ENCODE results near the gene SLC26A4.
A peak's percentile ranks its signal among the peaks of the same experiment; 100 is the strongest.

The SLC26A4 gene

DNA sequence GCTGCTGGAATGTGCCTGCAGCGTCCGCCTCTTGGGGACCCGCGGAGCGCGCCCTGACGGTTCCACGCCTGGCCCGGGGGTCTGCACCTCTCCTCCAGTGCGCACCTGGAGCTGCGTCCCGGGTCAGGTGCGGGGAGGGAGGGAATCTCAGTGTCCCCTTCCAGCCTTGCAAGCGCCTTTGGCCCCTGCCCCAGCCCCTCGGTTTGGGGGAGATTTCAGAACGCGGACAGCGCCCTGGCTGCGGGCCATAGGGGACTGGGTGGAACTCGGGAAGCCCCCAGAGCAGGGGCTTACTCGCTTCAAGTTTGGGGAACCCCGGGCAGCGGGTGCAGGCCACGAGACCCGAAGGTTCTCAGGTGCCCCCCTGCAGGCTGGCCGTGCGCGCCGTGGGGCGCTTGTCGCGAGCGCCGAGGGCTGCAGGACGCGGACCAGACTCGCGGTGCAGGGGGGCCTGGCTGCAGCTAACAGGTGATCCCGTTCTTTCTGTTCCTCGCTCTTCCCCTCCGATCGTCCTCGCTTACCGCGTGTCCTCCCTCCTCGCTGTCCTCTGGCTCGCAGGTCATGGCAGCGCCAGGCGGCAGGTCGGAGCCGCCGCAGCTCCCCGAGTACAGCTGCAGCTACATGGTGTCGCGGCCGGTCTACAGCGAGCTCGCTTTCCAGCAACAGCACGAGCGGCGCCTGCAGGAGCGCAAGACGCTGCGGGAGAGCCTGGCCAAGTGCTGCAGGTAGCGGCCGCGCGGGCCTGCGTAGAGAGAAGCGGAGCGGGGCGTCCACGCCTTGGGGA, 645 bp downstream of the SLC26A4 start:
- no peaks in the 10 kb centered on the region for H3K79me2 ChIP-seq
- H3K36me3 ChIP-seq (ENCODE audit: control insufficient read depth, insufficient read depth, low read length), result no peaks in the 10 kb centered on the region
- H3K4me1 ChIP-seq, result no peaks in the 10 kb centered on the region
- H3K4me2 ChIP-seq (ENCODE audit: low read length), result peak overlapping the region; percentile 79
- peak overlapping the region; percentile 54 for H3K4me3 ChIP-seq (ENCODE audit: low read depth, low read length)
- no peaks in the 10 kb centered on the region for H3K9me3 ChIP-seq (ENCODE audit: control insufficient read depth, low read length)
- TF ChIP-seq, protein P1, sequence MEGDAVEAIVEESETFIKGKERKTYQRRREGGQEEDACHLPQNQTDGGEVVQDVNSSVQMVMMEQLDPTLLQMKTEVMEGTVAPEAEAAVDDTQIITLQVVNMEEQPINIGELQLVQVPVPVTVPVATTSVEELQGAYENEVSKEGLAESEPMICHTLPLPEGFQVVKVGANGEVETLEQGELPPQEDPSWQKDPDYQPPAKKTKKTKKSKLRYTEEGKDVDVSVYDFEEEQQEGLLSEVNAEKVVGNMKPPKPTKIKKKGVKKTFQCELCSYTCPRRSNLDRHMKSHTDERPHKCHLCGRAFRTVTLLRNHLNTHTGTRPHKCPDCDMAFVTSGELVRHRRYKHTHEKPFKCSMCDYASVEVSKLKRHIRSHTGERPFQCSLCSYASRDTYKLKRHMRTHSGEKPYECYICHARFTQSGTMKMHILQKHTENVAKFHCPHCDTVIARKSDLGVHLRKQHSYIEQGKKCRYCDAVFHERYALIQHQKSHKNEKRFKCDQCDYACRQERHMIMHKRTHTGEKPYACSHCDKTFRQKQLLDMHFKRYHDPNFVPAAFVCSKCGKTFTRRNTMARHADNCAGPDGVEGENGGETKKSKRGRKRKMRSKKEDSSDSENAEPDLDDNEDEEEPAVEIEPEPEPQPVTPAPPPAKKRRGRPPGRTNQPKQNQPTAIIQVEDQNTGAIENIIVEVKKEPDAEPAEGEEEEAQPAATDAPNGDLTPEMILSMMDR (IDR thresholded peaks at IDR 0.05), result peak; percentile 20
- no peak overlapping the region for H3K9ac ChIP-seq
- peak overlapping the region; percentile 83 for H2AFZ ChIP-seq
- H3K27me3 ChIP-seq (ENCODE audit: control insufficient read depth, insufficient read depth, low read length), result no peaks in the 10 kb centered on the region
- H3K27ac ChIP-seq, result no peak overlapping the region

DNA sequence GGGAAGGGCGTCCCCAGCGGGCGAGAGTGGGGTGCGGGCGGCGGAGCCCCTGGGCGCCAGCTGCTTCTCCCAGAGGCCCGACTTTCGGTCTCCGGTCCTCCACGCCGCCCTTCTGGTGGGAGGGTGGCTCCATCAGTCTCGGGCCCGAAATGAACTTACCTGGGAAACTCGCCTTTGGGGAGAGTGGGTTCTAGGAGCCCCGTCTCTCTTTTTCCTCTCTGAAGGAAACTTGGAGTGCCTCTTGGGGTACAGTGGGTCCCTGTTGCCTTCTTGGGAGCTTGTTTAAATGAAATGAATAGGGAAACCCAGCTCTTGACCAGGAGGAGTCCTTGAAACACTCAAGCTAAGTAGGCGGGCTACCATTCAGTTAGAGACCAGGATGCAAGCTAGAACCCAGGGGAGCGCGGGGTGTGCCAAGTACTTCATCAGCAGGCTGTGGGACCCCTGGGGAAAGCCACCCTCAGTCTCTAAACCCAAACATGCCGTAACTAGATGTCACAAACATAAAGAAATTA, 1.3 kb downstream of the SLC26A4 start:
- TF ChIP-seq, protein P1 (IDR thresholded peaks at IDR 0.05), result no peak
- Histone ChIP-seq H3K27me3 (ENCODE audit: control insufficient read depth, insufficient read depth, low read length) (no peaks in the 10 kb centered on the region), H3K4me1 (no peaks in the 10 kb centered on the region), H3K9me3 (ENCODE audit: control insufficient read depth, low read length) (no peaks in the 10 kb centered on the region), H3K79me2 (no peaks in the 10 kb centered on the region), H3K4me3 (ENCODE audit: low read depth, low read length) (peak overlapping the region; percentile 54), H2AFZ (peak overlapping the region; percentile 83), H3K27ac (no peak overlapping the region), H3K9ac (no peak overlapping the region), H3K4me2 (ENCODE audit: low read length) (peak overlapping the region; percentile 79), H3K36me3 (ENCODE audit: control insufficient read depth, insufficient read depth, low read length) (no peaks in the 10 kb centered on the region)

DNA sequence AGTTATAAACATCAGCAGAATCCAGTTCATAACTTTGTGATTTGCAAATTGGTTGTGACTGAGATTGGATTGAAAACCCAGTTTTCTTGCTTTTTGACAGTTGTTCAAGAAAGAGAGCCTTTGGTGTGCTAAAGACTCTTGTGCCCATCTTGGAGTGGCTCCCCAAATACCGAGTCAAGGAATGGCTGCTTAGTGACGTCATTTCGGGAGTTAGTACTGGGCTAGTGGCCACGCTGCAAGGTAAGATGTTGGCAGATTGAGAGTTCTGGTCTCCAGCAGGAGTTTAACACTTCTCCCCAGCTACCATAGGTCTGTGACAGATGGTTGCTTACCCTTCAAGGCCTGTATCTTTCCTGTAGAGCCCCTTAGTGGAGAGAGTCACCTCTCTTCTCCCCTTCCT, 2.6 kb downstream of the SLC26A4 start:
- Histone ChIP-seq H3K27me3 (ENCODE audit: control insufficient read depth, insufficient read depth, low read length) (no peaks in the 10 kb centered on the region), H3K27ac (no peak overlapping the region), H3K9me3 (ENCODE audit: control insufficient read depth, low read length) (no peaks in the 10 kb centered on the region)

DNA sequence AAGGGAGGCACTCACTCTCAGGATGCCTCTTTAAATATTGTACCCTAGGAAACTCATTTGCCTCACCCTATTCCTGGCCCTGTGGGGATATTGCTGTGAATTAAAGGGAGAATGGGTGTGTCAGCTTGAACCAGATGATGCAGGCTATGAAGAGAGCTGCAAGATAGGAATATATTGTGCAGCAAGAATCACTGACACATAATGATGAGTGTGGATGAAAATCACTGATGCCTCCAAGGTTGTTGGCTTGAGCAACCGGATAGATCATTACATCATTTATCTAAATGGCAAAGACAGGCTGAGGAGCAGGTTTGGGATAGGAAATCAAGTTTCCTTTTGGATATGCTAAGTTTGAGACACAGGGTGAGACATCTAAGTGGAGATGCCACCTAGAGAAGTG, 6.2 kb downstream of the SLC26A4 start:
- Histone ChIP-seq H3K36me3 (ENCODE audit: control insufficient read depth, insufficient read depth, low read length) (no peaks in the 10 kb centered on the region), H3K4me2 (ENCODE audit: low read length) (no peak overlapping the region), H3K27ac (no peak overlapping the region), H3K27me3 (ENCODE audit: control insufficient read depth, insufficient read depth, low read length) (no peaks in the 10 kb centered on the region), H3K4me1 (no peaks in the 10 kb centered on the region), H3K9me3 (ENCODE audit: control insufficient read depth, low read length) (no peaks in the 10 kb centered on the region), H3K4me3 (ENCODE audit: low read depth, low read length) (no peak overlapping the region), H3K79me2 (no peaks in the 10 kb centered on the region), H3K9ac (no peak overlapping the region), H2AFZ (no peak overlapping the region)
- TF ChIP-seq, protein P1 (IDR thresholded peaks at IDR 0.05), result no peak

More for the DNA sequence above, 2.6 kb downstream of the SLC26A4 start:
- Histone ChIP-seq H2AFZ (no peak overlapping the region), H3K4me3 (ENCODE audit: low read depth, low read length) (no peak overlapping the region), H3K4me2 (ENCODE audit: low read length) (no peak overlapping the region), H3K4me1 (no peaks in the 10 kb centered on the region), H3K36me3 (ENCODE audit: control insufficient read depth, insufficient read depth, low read length) (no peaks in the 10 kb centered on the region), H3K79me2 (no peaks in the 10 kb centered on the region), H3K9ac (no peak overlapping the region)
- TF ChIP-seq, protein P1 (IDR thresholded peaks at IDR 0.05), result no peak

DNA sequence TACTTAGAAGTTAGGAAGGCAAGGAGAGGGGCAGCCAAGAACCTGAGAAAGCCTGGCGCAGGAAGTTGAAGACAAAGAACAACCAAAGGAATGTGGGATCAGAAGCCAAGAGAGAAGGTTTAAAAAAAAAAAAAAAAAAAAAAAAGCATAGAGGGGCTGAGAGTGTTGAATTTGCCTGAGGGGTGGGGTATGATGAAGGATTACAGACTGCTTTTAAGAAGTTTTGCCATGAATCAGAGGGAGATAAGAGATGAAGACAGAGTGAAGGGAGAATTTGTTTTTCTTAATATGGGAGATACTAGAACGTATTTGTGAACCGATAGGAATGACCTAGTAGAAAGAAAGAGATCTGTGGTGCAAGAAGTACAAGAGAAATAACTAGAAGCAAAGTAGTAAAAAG, 6.7 kb downstream of the SLC26A4 start:
- TF ChIP-seq, protein P1 (IDR thresholded peaks at IDR 0.05), result no peak
- no peak overlapping the region for H3K4me3 ChIP-seq (ENCODE audit: low read depth, low read length)
- H3K27me3 ChIP-seq (ENCODE audit: control insufficient read depth, insufficient read depth, low read length), result no peaks in the 10 kb centered on the region
- no peaks in the 10 kb centered on the region for H3K9me3 ChIP-seq (ENCODE audit: control insufficient read depth, low read length)
- no peak overlapping the region for H2AFZ ChIP-seq
- no peak overlapping the region for H3K4me2 ChIP-seq (ENCODE audit: low read length)
- no peaks in the 10 kb centered on the region for H3K79me2 ChIP-seq
- no peak overlapping the region for H3K27ac ChIP-seq
- no peaks in the 10 kb centered on the region for H3K36me3 ChIP-seq (ENCODE audit: control insufficient read depth, insufficient read depth, low read length)
- no peak overlapping the region for H3K9ac ChIP-seq
- H3K4me1 ChIP-seq, result no peaks in the 10 kb centered on the region

All from parathyroid adenoma (tissue), 2 donors.